IPS-18a (cell line): ENCODE measurements around the gene PRKG1.

ENCODE experiments used
- H3K27ac ChIP-seq: one replicate; pipeline ENCODE4 v1.5.1; 2013; ENCODE audit warnings: low read length
- H3K27me3 ChIP-seq: one replicate; pipeline ENCODE4 v1.6.1; 2013; ENCODE audit warnings: mild to moderate bottlenecking, low read length; ENCODE audit not compliant: control insufficient read depth, insufficient read depth
- H3K36me3 ChIP-seq: one replicate; pipeline ENCODE4 v1.6.1; 2013; ENCODE audit warnings: low read depth, low read length; ENCODE audit not compliant: control insufficient read depth
- H3K4me1 ChIP-seq: one replicate; pipeline ENCODE4 v1.6.1; 2013; ENCODE audit warnings: low read depth, low read length; ENCODE audit not compliant: control insufficient read depth
- H3K4me3 ChIP-seq: one replicate; pipeline ENCODE4 v1.5.1; 2013; ENCODE audit warnings: low read length
- H3K9ac ChIP-seq: one replicate; pipeline ENCODE4 v1.6.1; 2013; ENCODE audit warnings: mild to moderate bottlenecking, low read length, moderate library complexity
- H3K9me3 ChIP-seq: one replicate; pipeline ENCODE4 v1.6.1; 2013; ENCODE audit warnings: low read depth, low read length; ENCODE audit not compliant: control insufficient read depth

The PRKG1 gene

GRCh38 chr10:51510231-51510630 is 435.9 kb downstream of the PRKG1 start:
- H3K9me3 ChIP-seq = no peaks in the 10 kb centered on the region
- no peak overlapping the region for H3K9ac ChIP-seq
- H3K4me3 ChIP-seq = no peak overlapping the region
- no peaks in the 10 kb centered on the region for H3K27me3 ChIP-seq
- no peak overlapping the region for H3K27ac ChIP-seq
- H3K36me3 ChIP-seq = no peaks in the 10 kb centered on the region
- H3K4me1 ChIP-seq = no peaks in the 10 kb centered on the region

- H3K36me3 ChIP-seq = no peaks in the 10 kb centered on the region
- no peaks in the 10 kb centered on the region for H3K4me1 ChIP-seq
- no peak overlapping the region for H3K27ac ChIP-seq
- H3K9me3 ChIP-seq = no peaks in the 10 kb centered on the region
- no peak overlapping the region for H3K4me3 ChIP-seq
- H3K9ac ChIP-seq = no peak overlapping the region
- H3K27me3 ChIP-seq = no peaks in the 10 kb centered on the region
Observed at GRCh38 chr10:51521605-51522004, 447.3 kb downstream of the PRKG1 start.

GRCh38 chr10:51522858-51523257 is 448.6 kb downstream of the PRKG1 start:
- Histone ChIP-seq H3K36me3 (no peaks in the 10 kb centered on the region), H3K27me3 (no peaks in the 10 kb centered on the region), H3K27ac (no peak overlapping the region), H3K9me3 (no peaks in the 10 kb centered on the region), H3K4me1 (peaks cover 6% of the 10 kb centered on the region), H3K9ac (no peak overlapping the region), H3K4me3 (no peak overlapping the region)

GRCh38 chr10:51523440-51523839 is 449.2 kb downstream of the PRKG1 start:
- Histone ChIP-seq H3K27ac (no peak overlapping the region), H3K4me3 (no peak overlapping the region), H3K9me3 (no peaks in the 10 kb centered on the region), H3K27me3 (no peaks in the 10 kb centered on the region), H3K36me3 (no peaks in the 10 kb centered on the region), H3K4me1 (peaks cover 11% of the 10 kb centered on the region), H3K9ac (no peak overlapping the region)

- no peaks in the 10 kb centered on the region for H3K9me3 ChIP-seq
- H3K36me3 ChIP-seq = no peaks in the 10 kb centered on the region
- no peaks in the 10 kb centered on the region for H3K27me3 ChIP-seq
- H3K4me1 ChIP-seq = peaks cover 13% of the 10 kb centered on the region
- no peak overlapping the region for H3K27ac ChIP-seq
- no peak overlapping the region for H3K9ac ChIP-seq
- H3K4me3 ChIP-seq = no peak overlapping the region
Observed at GRCh38 chr10:51524041-51524440, 449.8 kb downstream of the PRKG1 start.

- H3K4me3 ChIP-seq = no peak overlapping the region
- H3K4me1 ChIP-seq = peaks cover 13% of the 10 kb centered on the region
- H3K27me3 ChIP-seq = no peaks in the 10 kb centered on the region
- no peak overlapping the region for H3K27ac ChIP-seq
- no peaks in the 10 kb centered on the region for H3K36me3 ChIP-seq
- H3K9me3 ChIP-seq = no peaks in the 10 kb centered on the region
- no peak overlapping the region for H3K9ac ChIP-seq
Observed at GRCh38 chr10:51527522-51528219, 453.4 kb downstream of the PRKG1 start.

- no peaks in the 10 kb centered on the region for H3K9me3 ChIP-seq
- H3K9ac ChIP-seq = no peak overlapping the region
- H3K27ac ChIP-seq = no peak overlapping the region
- no peaks in the 10 kb centered on the region for H3K27me3 ChIP-seq
- H3K36me3 ChIP-seq = no peaks in the 10 kb centered on the region
- no peak overlapping the region for H3K4me3 ChIP-seq
- peaks cover 13% of the 10 kb centered on the region for H3K4me1 ChIP-seq
Observed at GRCh38 chr10:51528527-51528926, 454.2 kb downstream of the PRKG1 start.

- Histone ChIP-seq H3K27ac (no peak overlapping the region), H3K9ac (no peak overlapping the region), H3K36me3 (no peaks in the 10 kb centered on the region), H3K27me3 (no peaks in the 10 kb centered on the region), H3K4me1 (peaks cover 13% of the 10 kb centered on the region), H3K4me3 (no peak overlapping the region), H3K9me3 (no peaks in the 10 kb centered on the region)
Observed at GRCh38 chr10:51530541-51530940, 456.3 kb downstream of the PRKG1 start.

- H3K4me1 ChIP-seq = peaks cover 13% of the 10 kb centered on the region
- H3K9me3 ChIP-seq = no peaks in the 10 kb centered on the region
- H3K27ac ChIP-seq = no peak overlapping the region
Observed at GRCh38 chr10:51532044-51532443, 457.8 kb downstream of the PRKG1 start.

GRCh38 chr10:51542853-51543252 is 468.6 kb downstream of the PRKG1 start:
- H3K9me3 ChIP-seq = no peaks in the 10 kb centered on the region
- no peaks in the 10 kb centered on the region for H3K36me3 ChIP-seq
- H3K27me3 ChIP-seq = no peaks in the 10 kb centered on the region
- no peak overlapping the region for H3K9ac ChIP-seq
- H3K27ac ChIP-seq = no peak overlapping the region
- no peak overlapping the region for H3K4me3 ChIP-seq
- H3K4me1 ChIP-seq = no peaks in the 10 kb centered on the region

More at GRCh38 chr10:51532044-51532443, 457.8 kb downstream of the PRKG1 start:
- H3K4me3 ChIP-seq = no peak overlapping the region
- no peaks in the 10 kb centered on the region for H3K27me3 ChIP-seq
- H3K36me3 ChIP-seq = no peaks in the 10 kb centered on the region
- H3K9ac ChIP-seq = no peak overlapping the region

GRCh38 chr10:51544933-51545332 is 470.6 kb downstream of the PRKG1 start:
- Histone ChIP-seq H3K4me3 (no peak overlapping the region), H3K4me1 (no peaks in the 10 kb centered on the region), H3K9me3 (no peaks in the 10 kb centered on the region), H3K9ac (no peak overlapping the region), H3K36me3 (no peaks in the 10 kb centered on the region), H3K27me3 (no peaks in the 10 kb centered on the region), H3K27ac (no peak overlapping the region)

- Histone ChIP-seq H3K9ac (no peak overlapping the region), H3K4me1 (no peaks in the 10 kb centered on the region), H3K27ac (no peak overlapping the region), H3K36me3 (no peaks in the 10 kb centered on the region), H3K9me3 (no peaks in the 10 kb centered on the region), H3K4me3 (no peak overlapping the region), H3K27me3 (no peaks in the 10 kb centered on the region)
Observed at GRCh38 chr10:51547941-51548340, 473.7 kb downstream of the PRKG1 start.
